ENCODE measurements around the gene HOXC9. TPM values are rescaled to one million over a fixed set of nuclear protein-coding genes. Genes with fewer than 3 reads are reported as not detected.

HOXC9 gene
- total RNA-seq, 1 donor from 2014 or later: 0.28 TPM

DNA sequence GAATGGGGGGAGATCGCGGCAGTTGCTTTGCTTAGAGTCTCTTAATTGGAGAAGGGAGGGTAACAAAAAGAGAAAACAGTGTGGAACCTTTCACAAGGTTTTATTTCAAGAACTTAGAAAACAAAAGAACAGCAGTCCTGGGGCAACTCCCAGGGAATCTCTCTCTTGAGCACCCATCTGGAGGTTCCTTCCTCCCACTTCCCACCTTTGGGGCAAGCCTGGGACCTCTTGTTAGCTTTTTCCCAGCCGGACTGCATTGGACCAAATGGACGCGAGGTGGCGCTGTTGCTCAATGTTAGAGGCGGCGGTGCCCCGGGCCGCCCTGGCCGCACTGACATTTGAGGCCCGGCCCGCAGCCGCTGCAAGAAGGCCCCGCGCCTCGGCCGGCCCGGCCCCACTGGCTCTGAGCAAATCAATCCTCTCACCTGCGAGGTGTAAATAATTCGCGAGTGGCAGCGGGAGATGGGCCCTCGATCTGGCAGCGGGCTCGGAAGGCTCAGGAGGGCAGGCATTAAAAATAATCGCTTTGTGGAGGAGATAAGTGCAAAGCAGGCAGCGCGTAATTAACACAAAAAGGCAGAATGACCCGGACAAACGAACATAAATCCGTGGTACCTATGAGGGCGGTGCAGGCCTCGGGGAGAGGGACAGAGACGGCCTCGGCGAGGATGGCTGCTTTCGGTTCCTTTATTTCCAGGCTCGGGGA, 6.0 kb downstream of the HOXC9 start:
- H3K27me3 Mint-ChIP-seq (ENCODE audit: unreplicated experiment): peaks cover 36% of the 10 kb centered on the region
- DNase-seq (ENCODE audit: low spot score): peak; percentile 93
- H3K4me3 Mint-ChIP-seq (ENCODE audit: unreplicated experiment): peak overlapping the region; percentile 31
- peaks cover 13% of the 10 kb centered on the region for H3K4me1 Mint-ChIP-seq (ENCODE audit: unreplicated experiment)
- H3K27ac Mint-ChIP-seq (ENCODE audit: unreplicated experiment): no peak overlapping the region
- TF ChIP-seq CTCF (IDR thresholded peaks at IDR 0.05; ENCODE audit: unreplicated experiment): peak; percentile 99
- H3K9me3 Mint-ChIP-seq (ENCODE audit: unreplicated experiment): no peaks in the 10 kb centered on the region
- H3K36me3 Mint-ChIP-seq (ENCODE audit: low read depth, unreplicated experiment): no peaks in the 10 kb centered on the region

DNA sequence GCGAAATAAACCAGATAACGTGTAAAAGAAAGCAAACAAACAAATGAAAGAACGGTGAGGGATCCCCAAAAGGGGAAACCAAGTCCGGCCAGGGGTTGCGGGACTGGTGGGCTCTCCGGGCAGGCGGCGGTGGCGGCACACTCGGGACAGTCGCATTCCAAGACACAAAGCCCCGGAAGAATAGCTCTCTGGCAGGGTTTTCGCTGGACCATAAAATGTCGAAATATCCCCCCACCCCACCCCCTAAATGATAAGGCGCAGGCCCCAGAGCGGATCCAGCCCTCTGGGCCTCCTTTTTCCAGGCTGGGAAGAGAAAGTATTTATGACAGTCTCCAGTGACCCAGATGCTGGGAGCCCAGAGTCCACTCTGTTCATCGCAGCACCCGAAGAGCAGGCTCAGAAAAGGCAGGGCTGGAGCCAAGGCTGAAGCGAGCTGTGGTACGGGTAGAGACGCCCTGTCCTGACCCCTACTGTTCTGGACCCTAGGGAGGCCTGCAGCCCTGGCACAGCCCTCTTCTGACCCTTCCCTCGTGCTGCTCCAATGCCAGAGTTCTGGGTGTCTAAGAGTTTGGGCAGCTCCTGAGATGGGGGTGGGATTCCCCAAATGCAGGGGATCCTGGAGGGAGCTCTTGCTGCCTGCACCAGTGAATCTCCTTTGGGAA, 6.7 kb downstream of the HOXC9 start:
- Mint-ChIP-seq H3K4me1 (ENCODE audit: unreplicated experiment) (peaks cover 18% of the 10 kb centered on the region), H3K36me3 (ENCODE audit: low read depth, unreplicated experiment) (no peaks in the 10 kb centered on the region), H3K27ac (ENCODE audit: unreplicated experiment) (no peak overlapping the region), H3K27me3 (ENCODE audit: unreplicated experiment) (peaks cover 38% of the 10 kb centered on the region), H3K4me3 (ENCODE audit: unreplicated experiment) (no peak overlapping the region), H3K9me3 (ENCODE audit: unreplicated experiment) (no peaks in the 10 kb centered on the region)
- TF ChIP-seq CTCF (IDR thresholded peaks at IDR 0.05; ENCODE audit: unreplicated experiment): no peak
- DNase-seq (ENCODE audit: low spot score): no peak

GRCh38 chr12:54007538-54008259, 7.7 kb downstream of the HOXC9 start:
- Mint-ChIP-seq H3K9me3 (ENCODE audit: unreplicated experiment) (no peaks in the 10 kb centered on the region), H3K27me3 (ENCODE audit: unreplicated experiment) (peaks cover 37% of the 10 kb centered on the region), H3K4me3 (ENCODE audit: unreplicated experiment) (no peak overlapping the region), H3K4me1 (ENCODE audit: unreplicated experiment) (peaks cover 18% of the 10 kb centered on the region), H3K36me3 (ENCODE audit: low read depth, unreplicated experiment) (no peaks in the 10 kb centered on the region), H3K27ac (ENCODE audit: unreplicated experiment) (no peak overlapping the region)
- TF ChIP-seq CTCF (IDR thresholded peaks at IDR 0.05; ENCODE audit: unreplicated experiment): no peak
- no peak for DNase-seq (ENCODE audit: low spot score)

- H3K4me1 Mint-ChIP-seq (ENCODE audit: unreplicated experiment): peaks cover 20% of the 10 kb centered on the region
- DNase-seq (ENCODE audit: low spot score): no peak
- no peak overlapping the region for H3K27ac Mint-ChIP-seq (ENCODE audit: unreplicated experiment)
- no peak overlapping the region for H3K4me3 Mint-ChIP-seq (ENCODE audit: unreplicated experiment)
- H3K9me3 Mint-ChIP-seq (ENCODE audit: unreplicated experiment): no peaks in the 10 kb centered on the region
- TF ChIP-seq CTCF (IDR thresholded peaks at IDR 0.05; ENCODE audit: unreplicated experiment): no peak
- H3K27me3 Mint-ChIP-seq (ENCODE audit: unreplicated experiment): peaks cover 36% of the 10 kb centered on the region
- no peaks in the 10 kb centered on the region for H3K36me3 Mint-ChIP-seq (ENCODE audit: low read depth, unreplicated experiment)
Measured at GRCh38 chr12:54008260-54008552, 8.2 kb downstream of the HOXC9 start.
